ENCODE results near the gene FAF1. TPM values are rescaled to one million over a fixed set of nuclear protein-coding genes. Genes with fewer than 3 reads are reported as not detected.
A peak's percentile ranks its signal among the peaks of the same experiment; 100 is the strongest.

The FAF1 gene
- total and polyA plus RNA-seq, 9 of the 15 experiments (the other 6 are each of a cell fraction or from before 2014, with no cell fraction given), result 48.7 to 225 (median 118) TPM

- TF ChIP-seq PBX2 (CRISPR knock-in tag; IDR thresholded peaks at IDR 0.05; ENCODE audit: low read depth) (no peak), PBX2 (tag; conservative IDR thresholded peaks at IDR 0.05; ENCODE audit: low read depth) (0 out of 2 replicates have a peak, but pooled peaks have one; percentile 7), CHD4 (IDR thresholded peaks at IDR 0.05; ENCODE audit: insufficient read depth, insufficient replicate concordance, low read depth, low read length, poor library complexity, severe bottlenecking) (no peak), BCL6 (CRISPR knock-in tag; IDR thresholded peaks at IDR 0.05) (no peak), MTA2 (IDR thresholded peaks at IDR 0.05; ENCODE audit: low read depth) (peak; percentile 46; the same call in 1 of the 2 replicates), ZNF764 (CRISPR knock-in tag; IDR thresholded peaks at IDR 0.05; ENCODE audit: low read depth) (no peak), ESRRB (CRISPR knock-in tag; IDR thresholded peaks at IDR 0.05; ENCODE audit: borderline replicate concordance) (no peak), HMGXB4 (CRISPR knock-in tag; IDR thresholded peaks at IDR 0.05) (no peak), HNRNPLL (IDR thresholded peaks at IDR 0.05; ENCODE audit: low read depth, low read length, poor library complexity, severe bottlenecking) (no peak), FOXO4 (CRISPR knock-in tag; IDR thresholded peaks at IDR 0.05) (no peak), E2F8 (IDR thresholded peaks at IDR 0.05; ENCODE audit: low read depth, partially characterized antibody) (peak; percentile 70), ZBTB12 (CRISPR knock-in tag; IDR thresholded peaks at IDR 0.05) (no peak), ZNF175 (CRISPR knock-in tag; IDR thresholded peaks at IDR 0.05; ENCODE audit: low read depth) (no peak), ETV1 (tag; conservative IDR thresholded peaks at IDR 0.05; ENCODE audit: low read depth) (peak; percentile 22; the same call in 1 of the 2 replicates), ZBTB17 (CRISPR knock-in tag; IDR thresholded peaks at IDR 0.05) (no peak), RBM15 (IDR thresholded peaks at IDR 0.05; ENCODE audit: insufficient read depth, low read length) (no peak), ADNP (tag; IDR thresholded peaks at IDR 0.05) (no peak)
Measured at GRCh38 chr1:50959303-50959912, 659 bp downstream of the FAF1 start (continued).

Data from K562 (cell line).